Skin epidermis (tissue), 12 donors: ENCODE data around the gene SNX4.

ENCODE experiments used
- H3K27ac ChIP-seq, 21 experiments: fragments of 200-600 bp; sonication (generic) in 11 of 21; one replicate each; pipeline ENCODE4 v1.5.0; 2020; ENCODE audit warnings: mild to moderate bottlenecking in 3 of 21, inconsistent platforms in 2 of 21, moderate library complexity in 2 of 21
- H3K4me3 ChIP-seq, 7 experiments: fragments of 200-600 bp; sonication (generic) in 2 of 7; one replicate each; pipeline ENCODE4 v1.5.0; 2020; ENCODE audit warnings: inconsistent platforms in 2 of 7, mild to moderate bottlenecking in 2 of 7, moderate library complexity in 1 of 7

Gene SNX4

DNA sequence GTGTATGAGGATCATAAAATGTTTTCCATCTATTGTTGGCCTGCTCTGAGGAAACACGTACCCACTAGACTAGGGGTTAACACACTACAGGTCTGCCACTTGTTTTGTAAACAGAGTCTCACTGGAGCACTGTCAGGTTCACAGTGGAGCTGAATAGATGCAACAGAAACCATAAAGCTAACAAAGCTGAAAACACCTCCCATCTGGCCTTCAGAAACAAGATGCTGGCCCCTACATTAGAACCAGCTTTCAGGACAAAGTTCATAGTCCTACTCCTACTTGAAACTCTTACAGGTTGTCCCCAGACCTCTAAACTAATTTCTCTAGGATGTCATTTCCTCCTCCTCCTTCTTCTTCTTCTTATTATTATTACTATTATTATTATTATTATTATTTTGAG is 42.3 kb downstream of the SNX4 start:
- Histone ChIP-seq H3K27ac (no peak overlapping the region), H3K4me3 (no peak overlapping the region)

DNA sequence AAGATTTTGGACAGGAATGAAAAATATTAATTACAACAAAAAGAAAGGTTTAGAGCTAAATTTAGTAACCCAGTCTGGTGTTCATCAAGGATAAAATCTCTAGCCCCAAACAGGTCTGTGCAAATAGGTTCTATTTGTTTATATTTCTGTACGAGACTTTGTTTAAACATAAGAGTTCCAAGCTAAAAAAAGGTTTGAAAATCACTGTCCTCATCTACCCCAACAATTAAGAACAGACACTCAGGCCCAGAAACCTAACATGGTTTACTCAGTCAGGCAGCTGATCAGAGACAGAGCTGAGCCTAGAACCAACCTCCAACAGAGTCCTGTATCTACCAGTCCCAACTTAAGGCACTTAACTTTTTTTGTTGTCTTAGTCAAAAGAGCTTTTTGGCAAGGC is 49.3 kb downstream of the SNX4 start:
- Histone ChIP-seq H3K27ac (no peak overlapping the region), H3K4me3 (no peak overlapping the region)

DNA sequence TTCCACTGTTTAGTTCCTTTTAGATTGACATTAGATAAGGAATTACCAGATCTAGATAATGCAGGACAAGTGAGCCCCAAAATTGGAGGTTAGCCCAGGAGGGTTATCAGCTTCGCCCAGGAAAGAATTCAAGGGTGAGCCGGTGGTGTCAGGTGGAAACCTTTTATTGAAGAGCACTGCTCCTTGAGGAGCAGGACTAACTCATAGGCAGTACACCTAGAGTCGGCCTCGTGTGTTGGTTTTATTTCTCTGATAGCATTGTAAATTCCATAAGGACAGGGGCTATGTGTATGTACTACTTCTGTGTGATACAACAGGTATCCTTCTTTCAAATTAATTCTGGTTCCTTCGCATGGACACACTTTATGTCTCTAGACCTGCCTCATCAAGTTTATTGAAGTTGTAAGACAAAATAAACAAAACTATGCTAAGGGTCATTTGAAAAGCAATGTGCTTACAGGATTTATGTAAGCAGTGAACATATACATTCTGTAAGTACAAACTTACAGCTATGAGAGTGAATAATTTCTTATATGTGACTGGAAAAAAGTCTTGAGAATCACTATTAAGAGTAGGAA is 57.2 kb downstream of the SNX4 start:
- H3K4me3 ChIP-seq, result no peak overlapping the region

DNA sequence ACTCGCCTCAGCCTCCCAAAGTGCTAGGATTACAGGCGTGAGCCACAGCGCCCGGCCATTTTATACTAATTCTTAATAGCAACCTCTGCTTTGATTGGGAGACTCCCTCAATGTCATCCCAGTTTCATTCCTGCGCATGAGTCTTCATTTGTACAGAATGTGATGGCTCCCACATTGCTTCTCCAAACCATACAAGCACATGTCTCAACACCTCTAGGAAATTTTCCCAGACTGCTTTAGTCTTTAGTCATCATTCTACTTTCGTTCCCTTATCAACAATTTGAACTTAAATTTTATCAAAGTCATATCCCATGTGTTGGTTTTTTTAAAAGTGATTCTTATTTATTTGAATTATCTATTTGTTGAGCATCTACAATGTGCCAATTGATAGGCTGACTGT is 58.1 kb downstream of the SNX4 start:
- no peak overlapping the region for H3K27ac ChIP-seq
- H3K4me3 ChIP-seq, result no peak overlapping the region

More for the DNA sequence above, 57.2 kb downstream of the SNX4 start:
- H3K27ac ChIP-seq, result no peak overlapping the region

DNA sequence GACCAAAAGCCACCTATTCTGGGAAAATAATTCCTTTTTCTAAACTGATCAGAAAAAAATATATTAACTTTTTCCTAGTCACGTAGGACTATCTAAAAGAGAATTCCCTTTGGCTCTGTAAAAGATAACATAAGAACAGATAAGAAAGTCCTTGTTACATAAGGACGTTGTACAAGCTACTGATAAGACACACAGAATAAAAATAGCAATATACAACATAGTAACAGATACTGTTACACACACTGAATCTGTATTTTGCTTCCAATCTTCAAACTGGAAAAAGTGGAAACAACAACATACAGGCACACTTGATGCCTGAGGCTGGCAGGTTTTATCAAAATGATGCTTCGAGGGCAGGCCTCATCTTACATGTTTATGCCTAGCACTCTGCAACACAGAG is 59.8 kb downstream of the SNX4 start:
- H3K27ac ChIP-seq, result no peak overlapping the region

DNA sequence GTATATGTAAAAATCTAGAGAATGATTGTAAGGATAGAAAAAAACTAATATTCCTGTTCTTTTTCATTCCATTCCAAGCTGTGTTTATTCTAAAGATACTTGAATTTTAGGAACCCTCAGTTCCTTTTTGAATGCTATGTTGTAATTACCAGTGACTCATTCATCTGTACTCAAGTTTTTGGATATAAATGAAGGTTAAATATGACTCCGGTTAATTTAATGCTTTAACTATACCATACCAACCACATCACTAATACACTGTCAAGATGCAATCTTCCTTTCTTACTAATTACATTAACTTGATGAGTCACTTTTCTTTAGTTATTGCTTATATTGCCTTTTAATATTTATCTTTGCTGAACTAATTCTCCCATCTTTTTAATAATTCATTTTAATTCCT is 76.1 kb downstream of the SNX4 start:
- Histone ChIP-seq H3K27ac (no peak overlapping the region), H3K4me3 (no peak overlapping the region)

More for the DNA sequence above, 59.8 kb downstream of the SNX4 start:
- no peak overlapping the region for H3K4me3 ChIP-seq

DNA sequence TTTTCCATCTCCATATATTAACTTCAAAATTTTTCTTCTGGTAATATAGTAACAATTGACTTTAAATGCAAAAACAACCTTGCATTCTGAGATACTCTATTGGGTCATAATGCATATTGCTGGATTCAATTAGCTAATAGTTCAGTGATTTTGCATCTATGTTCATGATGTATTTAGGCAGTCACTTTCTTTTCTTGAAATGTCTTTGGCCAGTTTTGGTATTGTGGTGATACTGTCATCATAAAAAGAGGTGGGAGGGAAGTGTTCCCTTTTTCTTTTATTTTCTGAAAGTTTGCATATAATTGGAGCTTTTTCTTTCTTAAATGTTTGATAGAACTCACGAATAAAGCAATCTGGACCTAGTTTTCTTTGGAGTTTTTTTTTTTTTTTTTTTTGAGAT is 77.5 kb downstream of the SNX4 start:
- H3K4me3 ChIP-seq, result no peak overlapping the region

DNA sequence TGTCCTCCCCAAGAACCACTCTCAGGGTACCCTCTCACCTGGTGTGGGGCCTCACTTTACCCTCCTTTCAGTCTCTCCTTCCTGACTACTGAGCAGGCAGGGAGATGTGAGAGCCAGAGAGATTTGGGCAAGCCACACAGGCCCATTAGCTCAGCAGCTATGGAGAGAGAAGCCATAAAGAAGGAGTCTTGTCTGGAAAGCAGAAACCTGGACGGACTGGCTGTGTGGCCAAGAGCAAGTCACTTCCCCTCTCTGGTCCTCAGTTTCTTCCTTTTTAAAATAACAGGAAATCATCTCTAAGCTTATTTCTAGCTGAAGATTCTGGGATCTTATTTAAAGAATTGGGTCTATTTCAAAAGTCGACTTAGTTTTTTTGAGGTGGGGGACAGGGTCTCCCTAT is 79.0 kb downstream of the SNX4 start:
- Histone ChIP-seq H3K27ac (no peak overlapping the region), H3K4me3 (no peak overlapping the region)

More for the DNA sequence above, 77.5 kb downstream of the SNX4 start:
- no peak overlapping the region for H3K27ac ChIP-seq

DNA sequence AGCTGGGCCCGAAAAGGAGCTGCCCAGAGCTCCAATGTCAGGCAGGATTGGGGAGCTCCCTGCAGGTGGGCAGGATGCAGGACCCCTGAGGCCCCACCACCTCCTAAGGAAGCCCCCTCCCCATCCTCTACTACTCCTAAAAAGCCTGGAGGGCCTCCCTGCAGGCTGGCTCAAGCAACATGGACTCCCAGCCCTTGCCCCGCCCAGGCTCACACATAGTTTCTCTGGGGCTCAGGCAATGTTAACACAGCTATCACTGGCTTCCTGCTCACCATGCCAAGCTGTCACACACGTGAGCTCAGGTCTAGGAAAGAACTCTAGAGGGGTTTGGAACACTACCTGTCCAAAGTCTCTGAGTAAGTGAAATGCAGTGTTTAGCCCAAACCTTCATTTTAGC is 79.4 kb downstream of the SNX4 start:
- Histone ChIP-seq H3K4me3 (no peak overlapping the region), H3K27ac (no peak overlapping the region)

DNA sequence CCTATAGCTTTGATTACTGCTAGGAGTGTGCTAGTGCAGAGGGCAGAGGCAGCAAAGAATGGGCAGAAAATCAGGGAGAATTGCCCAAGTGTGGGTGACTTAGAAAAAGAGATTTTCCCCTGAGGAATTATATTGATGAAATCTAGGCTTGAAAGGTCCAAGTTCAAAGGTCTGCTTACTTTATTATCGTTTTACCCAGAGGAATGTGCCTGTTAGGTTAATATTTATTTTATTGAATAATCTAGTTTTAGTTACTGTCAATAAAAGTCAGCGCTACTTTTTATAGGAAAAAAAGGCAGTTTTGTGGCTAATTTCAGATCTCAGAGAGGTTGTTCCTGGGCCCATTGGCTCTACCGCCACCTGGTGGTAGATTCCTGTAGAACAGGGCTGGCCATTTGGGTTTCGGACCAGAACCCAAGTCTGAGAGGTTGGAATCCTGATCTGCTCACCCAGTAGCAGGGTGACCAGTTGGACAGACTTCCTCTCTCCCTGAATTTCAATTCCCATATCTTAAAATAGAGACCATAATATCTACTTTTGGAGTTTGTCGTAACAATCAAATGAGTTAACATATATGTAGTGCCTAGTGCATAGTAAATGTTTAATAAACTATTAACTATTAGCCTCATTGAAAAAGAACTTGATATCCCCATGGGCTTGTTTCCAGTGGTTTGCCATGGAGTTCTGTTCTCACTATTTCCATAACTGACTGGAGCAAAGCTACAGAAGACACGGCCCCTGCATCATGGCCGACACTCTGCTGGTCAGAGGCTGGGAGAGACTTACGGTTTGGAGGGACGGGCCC is 82.2 kb downstream of the SNX4 start:
- Histone ChIP-seq H3K4me3 (no peak overlapping the region), H3K27ac (no peak overlapping the region)

DNA sequence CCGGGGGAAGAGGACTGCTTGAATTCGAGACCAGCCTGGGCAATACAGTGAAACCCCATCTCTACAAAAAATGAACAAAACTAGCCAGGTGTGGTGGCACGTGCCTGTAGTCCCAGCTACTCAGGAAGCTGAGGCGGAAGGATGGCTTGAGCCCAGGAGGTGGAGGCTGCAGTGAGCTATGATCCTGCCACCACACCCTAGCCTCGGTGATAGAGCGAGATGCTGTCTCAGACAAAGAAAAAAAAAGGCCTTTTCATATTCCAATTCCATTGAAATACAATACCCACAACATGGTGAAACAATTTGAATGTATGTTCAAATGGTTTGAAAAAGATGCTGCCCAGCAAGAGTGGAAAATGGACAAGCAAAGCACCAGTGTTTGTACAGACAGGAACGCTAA is 83.1 kb downstream of the SNX4 start:
- no peak overlapping the region for H3K27ac ChIP-seq
- H3K4me3 ChIP-seq, result no peak overlapping the region

DNA sequence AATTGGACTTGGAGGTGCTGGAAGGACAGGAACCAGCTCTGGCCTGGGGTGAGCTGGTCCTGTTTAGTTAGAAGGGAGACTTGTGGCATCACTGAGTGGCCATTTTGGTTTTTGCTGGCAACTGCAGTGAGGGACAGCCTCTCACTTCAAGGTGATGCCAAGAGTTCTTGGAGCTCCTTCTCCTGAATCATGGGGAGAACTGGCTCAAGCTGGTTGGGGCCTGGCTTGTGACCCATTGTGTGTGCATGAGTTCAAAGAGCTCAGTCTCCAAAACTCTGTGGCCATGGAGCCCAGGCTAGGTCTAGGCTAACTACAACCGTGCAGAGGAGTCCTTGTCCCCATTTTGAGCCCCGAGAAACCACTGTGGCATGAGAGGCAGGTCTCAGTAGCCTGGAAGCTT is 84.8 kb downstream of the SNX4 start:
- no peak overlapping the region for H3K27ac ChIP-seq

DNA sequence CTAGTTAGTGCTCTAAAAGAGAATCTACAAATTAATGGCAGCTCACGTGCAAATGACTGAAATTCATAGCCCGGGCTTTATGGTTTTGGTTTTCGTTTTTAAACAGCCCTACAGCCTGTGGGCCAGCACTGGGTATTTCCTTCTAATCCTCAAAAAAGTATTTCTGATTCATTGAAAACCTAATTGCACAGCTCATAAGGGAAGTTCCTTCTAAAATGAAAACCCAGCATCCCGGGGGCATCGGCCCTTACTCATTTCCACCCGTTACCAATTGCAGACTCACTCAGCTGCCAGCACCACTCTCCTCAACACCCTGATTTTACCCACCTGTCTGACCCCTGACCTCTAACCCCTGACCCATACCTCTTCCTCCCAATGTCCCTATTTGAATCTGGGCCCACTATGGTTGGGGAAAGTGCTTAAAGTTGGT is 85.4 kb downstream of the SNX4 start:
- Histone ChIP-seq H3K4me3 (no peak overlapping the region), H3K27ac (no peak overlapping the region)

More for the DNA sequence above, 84.8 kb downstream of the SNX4 start:
- no peak overlapping the region for H3K4me3 ChIP-seq

DNA sequence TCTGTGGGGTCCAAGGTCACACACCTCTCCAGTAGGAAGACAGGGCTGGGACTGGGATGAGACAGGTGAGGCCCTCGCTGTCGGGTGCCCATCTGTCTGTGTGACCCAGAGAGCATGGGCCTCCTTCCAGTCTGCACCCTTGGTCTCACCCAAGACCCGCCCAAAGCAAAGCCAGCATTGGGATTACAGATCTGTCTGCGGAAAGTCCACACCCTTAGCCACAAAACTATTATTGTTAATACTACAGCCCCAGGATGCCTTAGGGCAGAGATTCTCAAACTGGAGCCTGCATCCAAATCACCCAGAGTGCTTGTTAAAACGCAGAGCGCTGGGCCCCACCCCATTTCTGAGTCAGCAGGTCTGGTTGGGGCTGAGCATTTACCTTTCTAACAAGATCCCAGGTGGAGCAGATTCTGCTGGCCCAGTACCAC is 86.4 kb downstream of the SNX4 start:
- Histone ChIP-seq H3K4me3 (no peak overlapping the region), H3K27ac (no peak overlapping the region)

DNA sequence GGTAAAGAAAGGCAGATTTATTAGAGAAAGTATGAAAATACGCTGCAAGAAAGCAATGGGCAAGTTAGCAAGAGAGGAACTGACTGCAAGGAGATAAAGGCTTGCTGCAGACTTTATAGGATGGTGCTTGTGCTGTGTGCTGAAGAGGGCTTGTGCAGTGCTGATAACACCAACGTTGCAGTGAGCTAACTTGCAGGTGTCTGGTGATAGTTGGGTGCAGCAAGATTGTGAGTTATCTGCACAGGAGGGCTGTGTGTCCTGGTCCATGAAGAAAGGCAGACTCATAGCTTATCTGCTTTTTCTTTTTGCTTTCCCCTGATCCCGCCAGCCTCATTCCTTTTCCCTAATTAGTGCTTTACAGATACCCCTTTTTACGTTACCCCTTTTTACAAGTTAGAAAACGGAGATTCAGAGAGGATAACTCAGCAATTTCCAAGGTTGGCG is 86.9 kb downstream of the SNX4 start:
- Histone ChIP-seq H3K27ac (no peak overlapping the region), H3K4me3 (no peak overlapping the region)

DNA sequence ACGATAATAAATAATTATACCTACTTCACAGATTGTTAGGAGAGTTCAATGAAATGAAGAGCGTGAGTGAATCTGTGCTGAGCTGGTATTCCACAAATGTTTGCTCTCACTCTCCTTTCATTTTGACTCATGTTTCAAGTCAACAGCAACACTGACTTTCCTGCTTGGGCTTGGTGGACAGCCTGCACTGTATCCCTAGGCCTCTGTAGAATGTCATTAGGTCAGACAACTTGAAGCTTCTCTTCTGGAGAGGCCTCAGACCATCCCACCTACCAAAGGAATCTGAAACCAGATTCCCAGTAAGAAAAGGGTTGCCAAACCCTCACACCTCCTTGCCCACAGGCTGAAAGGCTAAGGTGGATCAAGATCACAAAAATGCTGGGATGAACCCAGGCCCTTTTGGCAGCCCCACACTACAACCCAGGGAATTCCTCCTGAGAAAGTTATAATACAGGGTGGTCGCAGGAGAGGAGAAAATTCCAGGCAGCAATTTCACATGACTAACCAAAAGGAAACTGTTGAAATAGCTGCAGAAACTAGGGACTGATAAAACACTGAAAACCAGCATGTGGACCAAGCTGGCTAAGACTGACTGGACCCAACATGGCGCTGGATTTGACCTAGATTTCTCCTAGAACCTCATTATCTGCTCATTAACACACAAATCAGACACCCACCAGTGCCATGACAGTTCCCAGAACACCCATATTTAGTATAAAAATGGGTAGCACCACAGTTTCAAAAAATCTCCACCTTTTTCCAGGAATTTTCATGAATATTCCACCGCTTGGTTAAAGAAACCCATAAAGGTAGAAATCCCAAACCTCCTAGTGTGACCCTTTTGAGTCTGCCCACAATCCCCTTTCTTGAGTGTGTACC is 87.9 kb downstream of the SNX4 start:
- H3K4me3 ChIP-seq, result no peak overlapping the region
- H3K27ac ChIP-seq, result no peak overlapping the region

DNA sequence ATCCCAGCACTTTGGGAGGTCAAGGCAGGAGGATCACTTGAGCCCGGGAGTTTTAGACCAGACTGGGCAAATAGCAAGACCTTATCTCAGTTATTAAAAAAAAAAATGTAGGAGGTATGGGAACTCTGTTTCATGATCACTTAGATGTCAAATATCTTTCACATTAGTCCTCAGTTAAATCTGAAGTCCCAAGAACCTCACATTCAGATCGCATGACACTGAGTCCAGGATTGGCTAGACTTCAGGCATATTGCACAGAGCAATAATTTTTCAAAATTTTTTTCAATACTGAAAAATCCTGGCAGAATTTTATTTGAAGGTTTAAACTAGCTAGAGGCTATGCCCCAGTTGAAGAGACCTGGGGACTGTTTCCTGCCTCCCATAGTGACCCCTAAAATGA is 88.6 kb downstream of the SNX4 start:
- Histone ChIP-seq H3K4me3 (no peak overlapping the region), H3K27ac (no peak overlapping the region)

DNA sequence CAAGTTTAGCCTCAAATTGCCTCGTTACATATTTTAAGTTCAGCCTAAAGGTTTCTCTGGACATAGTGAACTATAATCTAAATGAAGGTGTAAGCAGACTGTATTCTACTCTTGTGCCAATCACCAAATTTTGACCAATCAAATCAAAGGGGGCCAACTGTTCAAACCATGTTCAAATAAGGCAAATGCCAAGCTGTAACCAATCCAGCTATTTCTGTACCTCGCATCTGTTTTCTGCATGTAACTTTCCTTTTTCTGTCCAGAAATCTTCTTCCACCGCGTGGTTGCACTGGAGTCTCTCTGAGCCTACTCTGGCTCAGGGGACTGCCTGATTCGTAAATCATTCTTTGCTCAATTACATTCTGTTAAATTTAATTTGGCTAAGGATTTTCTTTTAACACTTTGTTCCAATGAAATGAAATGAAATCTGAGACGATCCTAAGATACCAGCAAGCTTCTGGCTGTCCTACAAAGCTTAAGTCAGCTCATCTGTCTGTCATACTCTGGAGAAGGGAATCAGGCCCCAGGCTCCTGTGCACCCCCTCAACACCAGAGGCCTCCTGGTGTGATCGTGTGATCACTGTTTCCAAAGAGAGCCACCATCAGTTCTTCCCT is 91.7 kb downstream of the SNX4 start:
- Histone ChIP-seq H3K27ac (no peak overlapping the region), H3K4me3 (no peak overlapping the region)

DNA sequence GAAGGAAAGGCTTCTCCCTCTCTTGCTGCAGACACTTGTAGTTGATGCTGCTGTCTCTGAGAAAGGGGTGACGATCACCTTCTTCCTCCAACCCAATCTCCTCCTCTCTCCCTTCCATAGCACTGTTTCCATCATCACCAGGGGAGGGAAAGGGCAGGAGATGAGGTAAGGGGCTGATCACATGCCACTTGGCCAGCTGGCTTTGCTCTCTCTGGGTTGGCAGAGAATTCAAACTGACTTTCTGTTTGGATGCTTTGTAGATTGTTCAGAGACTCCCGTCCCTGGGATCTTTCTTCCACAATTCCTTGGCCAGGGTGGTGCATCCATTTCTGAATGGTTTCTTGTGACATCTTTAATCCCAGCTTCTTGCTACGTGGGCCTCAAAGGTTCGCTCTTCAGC is 101.7 kb downstream of the SNX4 start:
- Histone ChIP-seq H3K4me3 (no peak overlapping the region), H3K27ac (no peak overlapping the region)

DNA sequence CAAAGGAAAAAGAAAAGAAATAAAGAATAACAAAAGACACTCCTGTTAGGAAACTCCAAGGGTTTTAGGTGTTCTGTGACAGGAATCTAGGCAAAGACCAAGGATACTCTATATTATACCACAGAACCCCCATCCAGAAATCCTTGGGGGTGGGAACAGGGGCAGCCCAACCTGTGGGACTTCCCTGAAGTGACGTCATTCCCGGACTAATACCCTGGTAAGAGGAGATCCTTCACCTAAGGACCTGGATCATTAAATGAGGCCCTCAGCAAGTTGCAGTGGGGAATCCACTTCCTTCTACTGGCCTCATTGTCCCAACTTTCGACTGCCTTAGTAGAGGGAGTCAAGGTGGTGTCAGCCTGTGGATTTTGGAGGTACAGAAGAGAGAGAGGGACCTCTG is 103.8 kb downstream of the SNX4 start:
- H3K4me3 ChIP-seq, result no peak overlapping the region
- H3K27ac ChIP-seq, result no peak overlapping the region
